ENCODE results near the gene ABCA4.
A peak's percentile ranks its signal among the peaks of the same experiment; 100 is the strongest.
"Not testable (repeated sequence)": the region's sequence is repeated elsewhere in the genome, so short reads cannot be mapped to it uniquely, and the experiment has no call there.

ABCA4 gene

DNA sequence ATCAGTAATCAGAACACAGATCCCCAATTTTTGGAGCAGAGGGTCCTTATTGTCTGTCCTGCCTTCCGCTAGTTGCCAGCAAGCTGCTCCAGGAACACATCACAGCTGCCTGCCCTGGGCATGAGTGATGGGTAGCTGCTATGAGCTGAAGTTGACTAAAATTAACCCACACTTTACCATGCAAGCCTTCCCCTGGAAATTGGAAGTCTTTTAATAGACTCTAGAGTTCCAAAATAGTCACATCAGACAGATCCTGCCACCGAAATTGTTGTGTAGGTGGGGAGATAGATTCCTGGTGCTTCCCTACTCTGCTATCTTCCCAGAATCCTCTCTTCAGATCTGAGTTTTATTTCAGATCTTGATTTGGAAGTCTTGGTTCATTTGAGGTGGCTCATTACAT is 148.6 kb downstream of the ABCA4 start:
- DNase-seq, result no peak

DNA sequence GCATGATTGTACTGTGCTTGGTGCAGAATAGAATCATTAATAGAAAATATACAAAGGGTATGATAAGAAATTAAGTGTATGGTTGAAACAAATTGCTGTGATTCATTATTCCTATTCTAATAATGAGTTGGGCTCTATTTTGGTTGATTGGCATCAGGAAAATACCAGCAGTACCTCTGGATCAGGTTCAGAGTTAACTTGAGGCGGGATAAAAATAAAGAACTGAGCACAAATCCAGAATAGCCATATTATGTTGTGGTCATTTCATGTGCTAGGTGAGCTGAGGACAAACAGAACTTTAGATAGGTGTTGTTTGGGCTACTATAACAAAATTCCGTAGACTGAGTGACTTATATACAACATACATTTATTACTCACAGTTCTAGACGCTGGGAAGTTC is 151.1 kb downstream of the ABCA4 start:
- no peak for DNase-seq

DNA sequence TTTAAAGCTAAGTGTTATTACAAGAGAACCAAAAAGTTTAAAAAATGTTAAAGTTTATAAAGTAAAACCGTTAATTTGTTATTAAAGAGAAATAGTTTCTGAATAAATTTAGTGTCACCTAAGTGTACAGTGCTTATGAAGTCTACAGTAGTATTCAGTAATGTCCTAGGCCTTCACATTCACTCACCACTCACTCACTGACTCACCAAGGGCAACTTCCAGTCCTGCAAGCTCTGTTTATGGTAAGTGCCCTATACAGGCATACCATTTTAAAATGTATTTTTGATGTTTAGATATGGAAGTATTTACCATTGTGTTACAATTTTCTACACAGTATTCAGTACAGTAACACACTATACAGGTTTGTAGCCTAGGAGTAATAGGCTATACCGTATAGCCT is 151.6 kb downstream of the ABCA4 start:
- DNase-seq, result no peak

DNA sequence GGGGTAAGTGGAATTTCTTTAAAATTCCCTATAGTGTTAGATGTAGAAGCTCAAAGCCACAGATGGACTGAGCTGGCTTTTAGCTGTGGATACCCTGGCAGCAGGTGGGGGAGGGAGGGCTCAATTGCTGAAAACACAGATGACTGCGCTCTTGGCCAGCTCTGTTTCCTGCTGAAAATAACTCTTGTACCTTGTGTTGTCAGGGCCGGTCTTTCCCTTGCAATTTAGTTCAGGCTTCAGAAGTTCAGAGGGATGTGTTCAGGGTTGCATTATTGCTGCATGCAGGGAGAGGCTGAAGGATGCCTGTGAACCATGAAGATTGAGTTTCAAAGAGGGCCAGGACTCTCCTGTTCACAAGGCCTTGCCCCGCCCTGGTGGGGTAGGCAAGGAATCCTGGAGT is 153.6 kb downstream of the ABCA4 start:
- DNase-seq, result no peak

DNA sequence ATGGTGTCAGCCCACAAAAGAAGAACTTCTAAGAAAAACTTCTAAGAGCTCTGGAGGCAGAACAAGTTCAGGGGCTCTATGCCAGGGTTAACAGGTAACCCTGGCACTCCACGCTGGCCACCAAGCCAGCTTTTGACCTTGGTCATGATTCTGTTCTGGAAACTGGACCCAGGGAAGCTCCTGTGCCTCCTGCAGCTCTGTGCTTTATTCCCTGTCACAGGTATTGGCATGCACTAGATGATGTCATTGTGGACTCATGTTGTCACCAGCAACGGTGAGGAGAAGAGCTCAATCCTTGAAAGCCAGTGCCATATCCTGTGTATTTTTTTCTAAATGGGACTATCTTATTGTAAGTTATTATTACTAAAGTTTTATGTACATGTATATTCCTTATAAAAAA is 155.1 kb downstream of the ABCA4 start:
- DNase-seq, result no peak

DNA sequence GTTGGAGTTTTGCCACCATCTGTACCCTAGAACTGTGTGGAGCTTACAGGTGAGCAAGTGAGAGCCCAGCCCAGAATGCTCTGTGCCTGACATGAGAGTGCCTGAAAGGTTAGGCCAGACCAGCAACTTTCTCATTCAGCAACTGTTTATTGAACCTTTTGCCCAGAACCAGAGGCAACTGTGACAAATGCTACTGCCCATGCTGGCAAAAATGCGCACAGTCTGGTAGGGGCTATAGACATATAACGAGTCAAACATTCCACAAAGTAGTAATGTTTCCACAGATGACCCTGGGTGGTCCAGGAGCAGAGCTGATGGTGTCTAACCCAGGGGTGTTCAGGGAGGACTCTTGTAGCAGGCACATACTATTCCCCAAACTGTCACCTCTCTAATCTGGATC is 155.7 kb downstream of the ABCA4 start:
- no peak for DNase-seq

DNA sequence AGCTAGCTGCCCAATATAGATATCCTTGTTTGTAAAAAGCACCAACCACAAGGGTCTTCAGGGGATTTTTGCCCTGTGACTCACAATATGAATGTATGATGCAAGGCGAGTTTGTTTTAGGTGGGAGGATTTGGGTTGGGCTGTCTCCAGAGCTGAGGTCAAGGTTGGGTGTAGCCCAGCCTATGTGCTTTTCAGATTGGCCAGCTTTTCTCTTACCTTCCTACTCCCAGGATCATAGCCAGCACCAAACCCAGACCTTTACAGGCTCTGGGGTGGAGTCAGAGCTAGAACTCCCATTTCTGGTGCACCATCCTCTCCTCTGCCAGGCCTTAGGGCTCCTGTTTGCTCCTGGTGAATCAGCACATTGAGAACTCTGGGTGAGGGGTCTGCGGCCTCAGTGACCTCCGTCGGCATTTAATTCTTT is 156.2 kb downstream of the ABCA4 start:
- no peak for DNase-seq

DNA sequence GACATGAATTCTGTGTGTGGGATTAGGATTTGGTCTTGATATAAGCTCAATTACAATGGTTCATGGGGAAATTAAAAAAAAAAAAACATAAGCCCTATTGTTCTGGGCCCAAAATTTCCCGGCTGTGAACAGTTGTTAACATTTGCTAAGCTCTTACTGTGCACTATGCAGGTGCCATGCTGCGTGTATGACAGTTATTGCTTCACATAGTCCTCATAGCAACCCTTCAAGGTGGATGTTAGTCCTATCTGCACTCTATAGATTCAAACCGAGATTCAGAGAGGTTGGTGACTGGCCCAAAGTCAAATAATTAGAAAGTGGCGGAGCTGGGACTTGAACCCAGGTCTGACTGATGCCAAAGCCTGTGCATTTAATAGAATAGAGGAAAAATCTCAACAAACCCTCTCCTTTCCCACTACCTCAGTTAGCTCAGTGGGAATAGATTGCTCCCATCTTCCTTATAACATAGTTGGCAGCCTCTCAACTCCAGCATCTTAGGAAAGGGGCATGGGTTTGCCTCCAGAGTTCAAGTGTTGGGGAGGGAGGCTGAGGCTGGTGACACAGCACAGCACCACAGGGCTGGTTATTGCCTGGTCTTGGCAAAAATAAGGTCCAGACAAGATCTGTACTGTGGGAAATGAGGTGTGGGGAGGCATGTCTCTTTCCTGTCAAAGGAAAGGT is 156.7 kb downstream of the ABCA4 start:
- no peak for DNase-seq

DNA sequence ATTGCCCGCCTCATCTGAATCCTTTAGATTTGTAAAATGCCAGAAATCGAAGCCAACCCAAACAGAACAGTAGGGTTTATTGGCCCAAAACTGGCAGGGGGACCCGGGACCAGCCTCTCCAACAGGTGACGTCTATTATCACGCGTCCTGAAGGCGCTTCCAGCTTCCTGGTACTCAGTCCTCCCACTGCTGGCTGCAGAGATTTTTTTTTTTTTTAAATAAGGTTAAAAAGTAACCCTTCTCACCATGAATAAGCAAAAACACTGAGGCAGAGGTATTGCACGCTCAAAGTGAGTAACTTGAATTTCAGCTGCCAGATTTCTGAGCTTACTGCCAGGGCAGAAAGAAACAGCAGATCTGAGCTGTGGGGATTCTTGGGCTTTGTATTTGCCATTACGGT is 157.4 kb downstream of the ABCA4 start:
- no peak for DNase-seq

DNA sequence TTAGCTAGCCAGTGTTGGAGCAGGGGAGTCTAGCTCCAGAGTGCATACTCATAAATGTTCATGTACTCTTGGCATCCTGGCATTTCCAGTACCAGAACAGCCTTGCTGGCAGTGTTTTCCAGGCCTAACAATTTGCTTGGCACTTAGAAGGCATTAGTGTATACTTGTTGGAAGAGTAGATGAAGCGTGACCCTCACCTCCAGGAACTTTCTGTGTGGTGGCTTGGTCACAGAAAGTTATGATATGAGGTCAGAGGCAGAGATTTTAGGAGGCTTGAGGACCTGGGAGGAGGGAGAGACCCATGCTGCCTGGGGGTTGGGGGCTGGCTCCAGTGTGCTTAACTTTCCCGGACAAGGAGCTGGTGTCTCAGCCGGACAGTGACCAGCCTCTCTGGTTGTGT is 159.0 kb downstream of the ABCA4 start:
- DNase-seq, result no peak

DNA sequence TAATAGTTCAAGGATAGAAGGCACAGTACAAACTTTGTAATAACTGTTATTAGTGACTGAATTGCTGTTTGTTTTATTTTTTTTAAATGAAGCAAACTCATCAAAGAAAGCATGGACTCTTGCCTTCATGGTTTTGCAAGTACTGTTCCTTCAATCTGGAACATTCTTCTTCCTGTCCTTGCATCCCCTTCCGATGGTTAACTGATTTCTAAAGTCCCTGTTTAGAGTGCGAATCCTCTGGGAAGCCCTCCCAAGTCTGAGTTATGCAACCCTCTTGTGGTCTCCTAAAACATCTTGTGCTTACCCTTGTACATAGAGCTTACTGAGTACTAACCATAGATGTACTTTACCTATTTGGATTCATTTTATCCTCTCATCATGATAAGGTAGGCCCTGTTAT is 159.5 kb downstream of the ABCA4 start:
- DNase-seq, result no peak

DNA sequence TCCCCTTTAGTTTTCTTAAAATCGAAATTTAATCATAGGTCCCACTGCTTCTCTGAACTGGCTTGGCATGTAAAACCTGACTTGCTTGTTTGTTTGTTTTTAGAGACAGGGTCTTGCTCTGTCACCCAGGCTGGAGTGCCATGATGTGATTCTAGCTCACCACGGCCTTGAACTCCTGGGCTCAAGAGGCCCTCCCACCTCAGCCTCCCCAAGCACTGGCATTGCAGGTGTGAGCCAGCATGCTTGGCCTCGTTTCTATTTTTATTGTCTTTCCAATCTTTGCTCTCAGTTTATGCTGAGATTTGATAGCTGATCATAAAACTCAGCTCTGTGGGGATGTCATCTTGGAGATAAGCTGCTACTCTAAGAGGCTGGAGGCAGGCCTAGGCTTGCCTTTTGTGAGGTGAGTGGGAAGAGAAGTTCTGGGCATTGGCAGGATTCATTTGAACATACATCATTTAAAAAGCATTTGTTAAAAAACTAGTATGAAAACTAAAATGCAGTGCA is 160.3 kb downstream of the ABCA4 start:
- DNase-seq, result peak; percentile 2

DNA sequence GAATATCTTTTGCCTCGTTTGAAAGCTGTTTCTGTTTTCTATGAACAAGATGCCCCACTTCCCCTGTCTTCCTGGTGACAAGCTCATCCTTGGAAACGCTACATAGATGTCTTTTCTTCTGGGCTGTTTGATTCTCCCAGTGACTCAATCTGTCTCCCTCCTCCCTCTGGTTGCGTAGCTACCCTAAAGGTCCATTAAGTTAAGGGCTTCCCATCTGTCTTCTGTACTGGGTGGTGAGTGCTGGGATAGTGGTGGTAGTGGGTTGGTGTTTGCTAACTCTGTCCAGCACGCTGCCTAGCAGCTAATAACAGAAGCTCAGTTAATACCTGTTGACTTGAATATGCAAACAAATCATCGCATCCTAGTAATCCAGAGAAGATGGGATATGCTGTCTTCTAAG is 161.5 kb downstream of the ABCA4 start:
- DNase-seq, result no peak

DNA sequence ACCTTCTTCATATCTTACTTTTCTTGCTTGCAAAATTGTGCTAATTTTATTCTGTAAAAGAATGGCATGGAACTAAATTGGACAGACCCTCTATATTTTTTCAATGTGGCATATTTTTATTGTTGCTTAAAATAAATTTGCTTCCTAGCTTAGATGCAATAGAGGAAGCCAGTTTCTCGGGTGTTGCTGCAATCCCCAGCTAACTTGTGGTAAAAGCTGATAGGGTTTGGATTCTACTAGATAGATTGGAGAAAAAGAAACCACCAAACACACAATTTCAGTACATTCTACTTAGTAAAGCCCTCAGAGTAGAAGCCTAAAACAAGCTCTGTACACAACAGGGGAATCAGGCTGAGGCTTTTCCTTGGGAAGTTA is 162.2 kb downstream of the ABCA4 start:
- no peak for DNase-seq

DNA sequence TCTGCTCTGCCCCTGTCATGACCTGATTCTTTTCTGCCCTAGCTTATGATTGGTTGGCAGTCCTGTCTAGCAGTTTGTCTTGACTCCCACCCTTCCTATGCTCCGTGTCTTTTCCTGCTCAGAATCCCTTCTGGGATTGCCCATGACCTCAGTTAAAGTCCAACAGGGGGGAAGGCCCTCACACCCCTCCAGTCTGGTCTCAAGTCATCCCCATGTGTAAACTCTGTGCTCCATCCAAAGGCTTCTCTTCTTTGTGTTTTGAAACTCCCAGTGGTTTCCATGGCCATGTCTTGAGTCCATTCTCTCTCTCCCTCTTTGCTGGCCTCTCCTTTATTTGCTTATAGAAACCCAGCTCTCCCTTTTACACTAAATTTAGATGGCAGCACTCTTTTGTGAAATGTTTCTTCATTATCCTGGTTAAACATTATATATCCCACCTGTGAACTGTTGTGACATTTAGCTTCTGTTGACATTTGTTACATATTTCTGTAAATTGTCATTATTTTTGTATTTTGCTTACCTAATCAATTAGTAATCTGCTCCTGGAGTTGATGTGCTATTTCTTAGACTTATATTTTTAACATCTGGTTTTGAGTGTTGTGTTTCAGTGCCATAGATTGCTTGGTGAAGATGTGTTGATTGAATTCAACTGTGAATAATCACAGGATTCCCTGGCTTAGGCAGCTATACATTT is 162.8 kb downstream of the ABCA4 start:
- no peak for DNase-seq

DNA sequence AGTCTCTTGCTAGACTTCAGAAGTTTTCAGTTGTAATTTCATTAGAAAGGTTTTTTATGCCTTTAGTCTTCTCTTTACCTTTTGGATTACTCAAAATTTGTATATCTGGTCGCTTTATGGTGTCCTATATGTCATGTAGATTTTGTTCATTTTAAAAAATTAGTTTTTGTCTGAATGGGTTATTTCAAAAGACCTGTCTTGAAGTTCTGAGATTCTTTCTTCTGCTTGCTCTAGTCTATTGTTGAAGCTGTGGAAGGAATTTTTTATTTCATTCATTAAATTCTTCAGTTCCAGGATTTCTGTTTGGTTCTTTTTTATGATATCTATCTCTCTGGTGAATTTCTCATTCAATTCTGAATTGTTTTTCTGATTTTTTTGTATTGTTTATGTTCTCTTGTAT is 165.2 kb downstream of the ABCA4 start:
- DNase-seq, result no peak

DNA sequence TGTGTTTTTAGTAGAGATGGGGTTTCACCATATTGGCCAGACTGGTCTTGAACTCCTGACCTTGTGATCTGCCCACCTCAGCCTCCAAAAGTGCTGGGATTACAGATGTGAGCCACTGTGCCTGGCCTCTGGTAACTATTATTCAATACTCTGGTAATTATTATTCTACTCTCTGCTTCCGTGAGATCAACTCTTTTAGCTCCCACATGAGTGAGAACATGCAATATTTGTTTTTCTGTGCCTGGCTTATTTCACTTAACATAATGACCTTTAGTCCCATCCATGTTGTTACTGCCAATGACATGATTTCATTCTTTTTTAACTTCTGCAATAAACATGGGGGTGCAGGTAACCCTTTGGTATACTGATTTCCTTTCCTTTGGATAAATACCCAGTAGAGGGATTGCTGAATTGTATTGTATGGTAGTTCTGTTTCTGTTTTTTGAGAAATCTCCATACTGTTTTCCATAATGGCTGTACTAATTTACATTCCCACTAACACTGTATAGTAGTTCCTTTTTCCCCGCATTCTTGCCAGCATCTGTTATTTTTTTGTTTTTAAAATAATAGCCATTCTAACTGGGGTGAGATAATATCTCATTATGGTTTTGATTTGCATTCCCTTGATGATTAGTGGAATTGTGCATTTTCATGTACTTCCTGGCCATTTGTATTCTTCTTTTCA is 173.8 kb downstream of the ABCA4 start:
- DNase-seq, result not testable (repeated sequence)

All from NCI-H345 (cell line).